ENCODE results near the gene TMC5. TPM values are rescaled to one million over a fixed set of nuclear protein-coding genes. Genes with fewer than 3 reads are reported as not detected.

The TMC5 gene
- total RNA-seq, 6 donors from 2014 or later = 37.1 to 99.5 (median 62.4) TPM

DNA sequence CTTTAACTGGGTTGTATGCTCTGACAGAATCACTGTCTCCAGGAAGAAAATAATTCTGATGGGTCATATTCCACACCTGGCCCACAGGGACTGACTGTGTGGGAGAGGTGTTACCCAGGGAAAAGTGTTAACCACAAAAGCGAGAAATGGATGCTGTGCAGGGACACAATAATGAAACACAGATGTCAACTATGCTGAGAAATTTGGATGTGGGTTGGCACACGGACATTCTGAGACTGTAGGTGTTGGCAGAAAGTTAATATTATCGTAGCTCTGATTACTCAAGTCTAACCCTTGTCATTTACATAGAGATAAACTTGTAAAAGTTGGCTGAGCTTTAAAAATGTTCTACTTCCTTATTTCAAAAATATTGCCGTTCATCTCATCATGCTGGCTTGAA is 19.6 kb downstream of the TMC5 start:
- DNase-seq = no peak
- TF ChIP-seq POLR2AphosphoS5 (IDR thresholded peaks at IDR 0.05) (no peak), EP300 (IDR thresholded peaks at IDR 0.05) (no peak), POLR2A (IDR thresholded peaks at IDR 0.05) (no peak)
- TF ChIP-seq, protein P1, sequence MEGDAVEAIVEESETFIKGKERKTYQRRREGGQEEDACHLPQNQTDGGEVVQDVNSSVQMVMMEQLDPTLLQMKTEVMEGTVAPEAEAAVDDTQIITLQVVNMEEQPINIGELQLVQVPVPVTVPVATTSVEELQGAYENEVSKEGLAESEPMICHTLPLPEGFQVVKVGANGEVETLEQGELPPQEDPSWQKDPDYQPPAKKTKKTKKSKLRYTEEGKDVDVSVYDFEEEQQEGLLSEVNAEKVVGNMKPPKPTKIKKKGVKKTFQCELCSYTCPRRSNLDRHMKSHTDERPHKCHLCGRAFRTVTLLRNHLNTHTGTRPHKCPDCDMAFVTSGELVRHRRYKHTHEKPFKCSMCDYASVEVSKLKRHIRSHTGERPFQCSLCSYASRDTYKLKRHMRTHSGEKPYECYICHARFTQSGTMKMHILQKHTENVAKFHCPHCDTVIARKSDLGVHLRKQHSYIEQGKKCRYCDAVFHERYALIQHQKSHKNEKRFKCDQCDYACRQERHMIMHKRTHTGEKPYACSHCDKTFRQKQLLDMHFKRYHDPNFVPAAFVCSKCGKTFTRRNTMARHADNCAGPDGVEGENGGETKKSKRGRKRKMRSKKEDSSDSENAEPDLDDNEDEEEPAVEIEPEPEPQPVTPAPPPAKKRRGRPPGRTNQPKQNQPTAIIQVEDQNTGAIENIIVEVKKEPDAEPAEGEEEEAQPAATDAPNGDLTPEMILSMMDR (IDR thresholded peaks at IDR 0.05) = no peak
- no peaks in the 10 kb centered on the region for H3K27me3 ChIP-seq
- no peak for ATAC-seq (ENCODE audit: low FRiP score in 2 of 2)
- H3K4me1 ChIP-seq = peaks cover 3 to 18% (median 12%) of the 10 kb centered on the region in 4 donors
- peak overlapping the region; percentile 20 to 52 (median 34) for H3K27ac ChIP-seq
- H3K36me3 ChIP-seq = peaks cover 0 to 5% (median 2%) of the 10 kb centered on the region in 4 donors
- 42 to 46% methylated on average over 4 of the region's 4 CpGs for WGBS, 2 donors
- no peak overlapping the region for H3K4me3 ChIP-seq
- no peaks in the 10 kb centered on the region for H3K9me3 ChIP-seq

DNA sequence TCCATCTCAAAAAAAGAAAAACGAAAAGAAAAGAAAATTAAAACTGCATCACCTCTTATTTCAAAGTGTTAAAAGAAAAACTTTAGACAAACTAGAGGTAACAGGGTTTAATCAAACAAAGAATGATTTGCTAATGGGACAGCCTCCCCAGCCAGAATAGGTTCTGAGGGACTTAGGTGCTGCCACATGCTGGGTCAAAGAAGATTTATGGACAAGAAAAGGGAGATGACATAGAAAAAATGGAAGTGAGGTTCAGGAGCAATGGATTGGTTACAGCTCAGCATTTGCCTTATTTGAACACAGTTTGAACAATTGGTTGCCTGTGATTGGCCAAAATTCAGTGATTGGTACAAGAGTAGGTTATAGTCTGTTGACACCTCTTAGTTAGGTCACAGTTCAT is 21.1 kb downstream of the TMC5 start:
- no peak for DNase-seq
- Histone ChIP-seq H3K36me3 (peaks cover 0 to 12% (median 2%) of the 10 kb centered on the region in 4 donors), H3K4me3 (no peak overlapping the region)

DNA sequence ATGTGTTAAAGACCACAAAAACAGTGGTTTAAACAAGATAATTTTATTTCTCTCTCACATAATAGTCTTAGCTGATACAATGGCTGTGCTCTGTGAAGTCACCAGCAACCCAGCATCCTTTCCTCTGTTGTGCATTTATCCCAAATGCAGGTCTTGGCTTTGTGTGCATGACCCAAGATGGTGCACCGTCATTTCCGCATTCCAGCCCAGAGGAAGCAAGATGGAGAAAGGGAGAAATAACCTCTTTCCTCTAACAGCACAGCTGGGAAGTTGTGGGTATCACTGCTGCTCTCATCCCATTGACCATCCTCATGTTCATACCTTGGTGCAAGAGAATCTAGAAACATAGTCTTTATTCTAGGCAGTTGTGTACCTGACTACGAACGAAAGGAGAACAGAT is 21.8 kb downstream of the TMC5 start:
- no peak overlapping the region for H3K4me3 ChIP-seq
- H3K36me3 ChIP-seq = peaks cover 0 to 16% (median 2%) of the 10 kb centered on the region in 4 donors
- TF ChIP-seq, protein P1 (IDR thresholded peaks at IDR 0.05) = no peak
- no peak for TF ChIP-seq EP300 (IDR thresholded peaks at IDR 0.05)
- TF ChIP-seq POLR2AphosphoS5 (IDR thresholded peaks at IDR 0.05) = no peak
- no peak for TF ChIP-seq POLR2A (IDR thresholded peaks at IDR 0.05)
- no peak overlapping the region for H3K27ac ChIP-seq
- no peaks in the 10 kb centered on the region for H3K9me3 ChIP-seq
- WGBS, 2 donors = 85 to 97% methylated on average over 4 of the region's 4 CpGs
- DNase-seq = no peak
- peaks cover 0 to 13% (median 5%) of the 10 kb centered on the region in 4 donors for H3K4me1 ChIP-seq
- no peak for ATAC-seq (ENCODE audit: low FRiP score in 2 of 2)
- H3K27me3 ChIP-seq = no peaks in the 10 kb centered on the region

More for the DNA sequence above, 21.1 kb downstream of the TMC5 start:
- Histone ChIP-seq H3K27ac (no peak overlapping the region), H3K27me3 (no peaks in the 10 kb centered on the region), H3K9me3 (no peaks in the 10 kb centered on the region), H3K4me1 (peaks cover 0 to 13% (median 5%) of the 10 kb centered on the region in 4 donors)
- no peak for ATAC-seq (ENCODE audit: low FRiP score in 2 of 2)
- 81 to 85% methylated on average over 1 of the region's 1 CpG for WGBS, 2 donors
- no peak for TF ChIP-seq EP300 (IDR thresholded peaks at IDR 0.05)
- TF ChIP-seq, protein P1 (IDR thresholded peaks at IDR 0.05) = no peak
- no peak for TF ChIP-seq POLR2AphosphoS5 (IDR thresholded peaks at IDR 0.05)
- no peak for TF ChIP-seq POLR2A (IDR thresholded peaks at IDR 0.05)

DNA sequence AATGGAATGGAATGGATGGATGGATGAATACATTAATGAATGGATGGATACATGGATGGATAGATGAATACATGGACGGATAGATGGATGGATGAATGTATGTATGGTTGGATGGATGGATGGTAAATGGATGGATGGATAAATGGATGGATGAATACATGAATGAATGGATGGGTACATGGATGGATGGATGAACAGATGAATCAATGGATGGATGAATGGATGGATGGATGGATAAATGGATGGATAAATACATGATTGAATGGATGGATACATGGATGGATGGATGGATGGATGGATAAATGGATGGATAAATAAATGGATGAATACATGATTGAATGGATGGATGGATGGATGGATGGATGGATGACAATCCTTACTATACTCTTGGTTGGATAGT is 26.0 kb downstream of the TMC5 start:
- Histone ChIP-seq H3K36me3 (peaks cover 0 to 16% (median 2%) of the 10 kb centered on the region in 4 donors), H3K4me1 (no peaks in the 10 kb centered on the region), H3K27ac (no peak overlapping the region), H3K27me3 (no peaks in the 10 kb centered on the region), H3K4me3 (no peak overlapping the region), H3K9me3 (no peaks in the 10 kb centered on the region)
- WGBS, 2 donors = 85 to 96% methylated on average over 1 of the region's 1 CpG
- no peak for DNase-seq
- no peak for ATAC-seq (ENCODE audit: low FRiP score in 2 of 2)
- TF ChIP-seq POLR2A (IDR thresholded peaks at IDR 0.05) (no peak), EP300 (IDR thresholded peaks at IDR 0.05) (no peak), POLR2AphosphoS5 (IDR thresholded peaks at IDR 0.05) (no peak)
- TF ChIP-seq, protein P1 (IDR thresholded peaks at IDR 0.05) = no peak

DNA sequence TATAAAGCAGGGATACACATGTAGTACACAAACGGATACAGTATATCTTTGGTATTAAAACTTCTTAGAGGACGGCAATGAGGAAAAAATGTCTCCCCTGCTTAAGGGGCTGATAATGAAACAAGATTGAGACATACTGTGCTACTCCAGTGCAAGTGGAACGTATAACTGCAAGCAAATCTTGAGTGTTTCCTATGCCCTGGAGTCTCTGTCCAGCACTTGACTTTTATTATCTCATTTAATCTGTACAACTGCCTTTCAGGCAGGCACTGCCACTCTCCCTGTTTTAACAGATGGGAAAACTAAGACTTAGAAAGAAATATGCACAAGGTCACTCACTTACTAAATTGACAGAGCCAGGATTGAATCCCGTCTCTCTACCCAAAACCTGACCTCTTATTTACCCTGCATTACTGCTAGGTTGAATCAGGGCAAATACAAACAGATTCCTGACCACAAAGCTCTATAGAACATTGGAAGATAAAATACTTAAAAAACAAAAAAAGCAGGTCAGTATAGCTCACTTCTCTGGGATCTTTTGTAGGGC is 28.7 kb downstream of the TMC5 start:
- Histone ChIP-seq H3K27me3 (no peaks in the 10 kb centered on the region), H3K9me3 (no peaks in the 10 kb centered on the region), H3K4me3 (no peak overlapping the region), H3K36me3 (peaks cover 0 to 23% (median 2%) of the 10 kb centered on the region in 4 donors), H3K4me1 (no peaks in the 10 kb centered on the region), H3K27ac (no peak overlapping the region)
- TF ChIP-seq POLR2A (IDR thresholded peaks at IDR 0.05) = no peak
- no peak for TF ChIP-seq EP300 (IDR thresholded peaks at IDR 0.05)
- TF ChIP-seq, protein P1 (IDR thresholded peaks at IDR 0.05) = no peak
- TF ChIP-seq POLR2AphosphoS5 (IDR thresholded peaks at IDR 0.05) = no peak
- DNase-seq (no peak), ATAC-seq (ENCODE audit: low FRiP score in 2 of 2) (no peak)
- WGBS, 2 donors = 68 to 73% methylated on average over 4 of the region's 4 CpGs

Data from upper lobe of left lung (tissue), 6 donors.